GM19372 (cell line): ENCODE data around the gene MND1.
"Not testable (repeated sequence)": the region's sequence is repeated elsewhere in the genome, so short reads cannot be mapped to it uniquely, and the experiment has no call there.

Source experiments
- ATAC-seq: cut with Tn5 transposase; IDR thresholded peaks from one replicate; pipeline ENCODE4 v1.9.1; 2021; ENCODE audit warnings: mild to moderate bottlenecking, low read depth, moderate library complexity; ENCODE audit not compliant: unreplicated experiment

MND1 gene

DNA sequence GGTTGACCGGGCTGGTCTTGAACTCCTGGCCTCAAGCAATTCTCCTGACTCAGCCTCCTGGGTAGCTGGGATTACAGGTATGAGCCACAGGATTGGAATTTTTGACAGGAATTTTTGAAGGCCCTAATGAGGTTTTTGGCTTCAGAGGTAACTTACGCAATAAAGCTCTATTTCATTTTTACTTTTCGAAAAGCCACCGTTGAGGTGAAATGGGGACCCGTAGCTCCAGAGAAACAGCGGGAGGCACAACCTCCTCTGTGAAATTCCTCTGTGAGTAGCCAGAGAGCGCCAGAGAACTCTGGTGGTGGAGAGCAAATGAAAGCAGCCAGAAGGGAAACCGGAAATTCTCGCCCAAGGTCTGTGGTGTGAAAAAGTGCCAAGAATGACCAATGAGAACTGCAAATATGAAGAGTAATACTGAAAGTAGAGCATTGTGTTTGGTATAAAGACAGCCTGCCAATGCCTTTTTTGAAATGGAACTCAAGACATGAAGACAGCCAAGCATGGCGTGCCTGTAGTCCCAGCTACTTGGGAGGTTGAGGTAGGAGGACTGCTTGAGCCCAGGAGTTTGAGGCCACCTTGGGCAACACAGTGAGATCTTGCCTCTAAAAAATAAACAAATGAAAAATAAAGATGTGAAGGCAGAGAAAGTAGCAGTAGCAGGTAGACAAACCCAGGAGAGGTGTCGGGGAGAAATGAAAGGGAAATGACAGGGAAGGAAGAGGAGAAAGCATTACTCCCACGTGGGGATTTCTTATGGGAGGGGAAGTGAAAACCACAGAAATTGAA lies 88.7 kb downstream of the MND1 start:
- ATAC-seq = peak; percentile 93

DNA sequence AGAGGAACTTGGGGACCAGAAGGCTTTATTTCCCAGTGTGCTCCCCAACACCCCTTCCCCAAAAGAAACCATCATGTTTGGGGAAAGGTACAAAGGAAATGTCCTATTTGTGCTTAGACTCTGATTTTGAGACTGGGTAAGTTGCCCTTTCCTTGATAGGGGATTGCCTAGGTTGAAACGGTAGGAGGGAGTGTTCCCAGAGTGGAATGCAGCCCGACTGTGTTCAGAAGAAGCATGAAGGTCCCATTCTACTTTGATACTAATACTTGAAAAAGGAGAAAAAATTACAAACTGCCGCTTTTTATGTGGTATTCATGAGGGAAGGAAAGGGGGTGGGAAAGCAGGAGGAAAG lies 89.2 kb downstream of the MND1 start:
- no peak for ATAC-seq

DNA sequence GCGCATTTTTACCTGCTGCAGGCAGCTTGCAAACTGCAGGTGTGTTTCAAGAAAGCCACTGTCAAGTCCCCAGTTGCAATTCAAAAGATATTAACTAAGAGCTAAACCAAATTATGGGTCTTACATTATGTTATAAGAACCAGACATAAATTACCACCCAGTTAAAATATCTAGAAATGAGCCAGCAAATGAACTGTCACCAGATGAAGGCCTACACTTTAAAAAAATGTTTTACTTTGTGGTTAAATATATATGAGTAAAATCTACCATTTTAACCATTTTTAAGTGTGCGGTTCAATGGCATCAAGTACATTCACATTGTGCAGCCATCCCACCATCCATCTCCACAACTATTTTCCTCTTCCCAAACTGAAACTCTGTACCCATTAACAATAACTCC lies 89.7 kb downstream of the MND1 start:
- no peak for ATAC-seq

DNA sequence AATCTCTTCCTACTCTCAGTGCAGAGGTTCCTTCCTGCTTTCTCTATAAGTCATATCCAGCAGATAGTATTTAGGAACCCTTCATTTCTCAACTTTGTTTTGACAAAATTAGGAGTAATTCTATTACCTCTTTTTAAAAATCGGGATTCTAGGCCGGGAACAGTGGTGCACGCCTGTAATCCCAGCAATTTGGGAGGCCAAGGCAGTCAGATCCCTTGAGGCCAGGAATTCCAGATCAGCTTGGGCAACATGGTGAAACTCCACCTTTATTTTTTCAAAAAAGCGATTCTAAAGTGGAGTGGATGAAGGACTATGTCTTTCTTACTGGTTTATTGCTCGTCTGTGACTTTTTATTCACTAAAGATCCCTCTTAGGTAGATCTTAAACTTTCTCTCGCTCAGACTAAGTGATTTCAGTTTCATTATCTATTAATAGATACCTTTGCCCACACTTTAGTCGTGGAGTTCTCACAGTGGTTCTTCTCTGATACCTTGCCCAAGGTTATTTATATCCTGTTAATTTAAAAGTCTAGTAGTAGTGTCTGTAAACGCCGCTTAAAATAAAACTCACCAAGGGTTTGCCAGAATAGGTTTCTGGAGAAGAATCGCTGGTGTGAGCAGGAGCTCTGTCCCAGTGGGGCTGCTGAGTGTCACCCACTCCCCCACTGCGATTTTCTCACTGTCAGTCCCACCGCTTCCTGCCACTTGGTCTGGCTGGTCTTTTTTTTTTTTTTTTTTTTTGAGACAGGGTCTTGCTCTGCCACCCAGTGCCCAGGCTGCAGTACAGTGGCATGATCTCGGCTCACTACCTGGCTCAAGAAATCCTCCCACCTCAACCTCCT lies 94.6 kb downstream of the MND1 start:
- peak; percentile 57 for ATAC-seq

DNA sequence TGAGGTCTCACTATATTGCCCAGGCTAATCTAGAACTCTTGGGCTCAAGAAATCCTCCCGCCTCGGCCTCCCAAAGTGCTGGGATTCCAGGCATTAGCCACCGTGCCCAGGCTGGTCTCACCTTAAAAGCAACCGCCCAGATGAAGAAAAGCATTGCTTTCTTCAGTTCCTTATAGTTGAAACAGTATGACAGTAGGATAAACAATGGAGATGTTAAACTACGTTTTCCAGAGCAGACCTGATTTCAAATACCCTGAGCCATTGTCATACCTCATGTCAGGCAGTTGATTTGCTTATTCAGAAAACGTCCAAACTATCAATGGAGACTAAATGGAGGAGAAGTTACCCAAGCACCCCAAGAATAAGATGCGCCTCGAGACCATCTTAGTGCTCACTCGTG lies 95.3 kb downstream of the MND1 start:
- ATAC-seq = no peak

DNA sequence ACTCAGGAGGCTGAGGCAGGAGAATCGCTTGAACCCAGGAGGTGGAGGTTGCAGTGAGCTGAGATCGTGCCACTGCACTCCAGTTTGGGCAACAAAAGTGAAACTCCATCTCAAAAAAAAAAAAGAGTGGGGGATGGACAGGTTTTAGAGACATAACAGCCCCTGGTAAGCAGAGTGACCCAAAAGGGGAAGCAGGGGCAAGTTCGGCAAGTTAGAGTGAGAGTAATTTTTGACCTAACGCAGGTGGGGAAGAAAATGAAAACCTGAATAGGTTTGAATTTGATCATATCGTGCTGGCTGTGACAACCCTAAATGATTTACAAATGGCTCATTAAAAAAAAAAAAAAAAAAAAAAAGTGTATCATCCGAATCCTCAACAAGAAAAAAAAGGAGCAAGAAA lies 96.0 kb downstream of the MND1 start:
- ATAC-seq = no peak

DNA sequence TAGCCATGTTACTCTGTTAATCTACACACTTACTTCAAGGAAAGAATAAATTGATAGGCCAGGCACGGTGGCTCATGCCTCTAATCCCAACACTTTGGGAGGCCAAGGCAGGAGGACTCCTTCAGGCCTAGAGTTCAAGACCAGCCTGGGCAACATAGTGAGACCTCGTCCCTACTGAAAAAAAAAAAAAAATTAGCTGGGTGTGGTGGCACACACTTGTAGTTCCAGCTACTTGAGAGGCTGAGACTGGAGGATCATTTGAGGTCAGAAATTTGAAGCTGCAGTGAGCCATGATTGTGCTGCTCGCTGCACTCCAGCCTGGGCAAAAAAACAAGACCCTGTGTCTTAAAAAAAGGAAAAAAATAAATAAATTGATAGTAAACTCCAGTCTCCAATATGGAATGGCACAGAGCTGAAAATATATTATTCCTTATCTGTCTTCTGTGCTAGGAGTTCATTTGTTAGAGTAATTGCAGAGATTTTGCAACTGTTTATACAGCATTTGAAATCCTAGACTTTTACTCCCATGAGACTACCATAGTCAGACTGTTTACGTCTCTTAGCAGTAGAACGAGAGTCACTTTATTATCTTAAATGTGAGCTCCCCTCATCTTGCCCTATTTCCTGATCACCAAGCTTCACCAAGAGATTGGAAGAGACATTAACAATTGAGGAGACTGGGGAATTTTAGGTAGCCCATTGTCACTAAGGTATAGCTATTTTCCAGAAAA lies 102.9 kb downstream of the MND1 start:
- ATAC-seq = no peak

DNA sequence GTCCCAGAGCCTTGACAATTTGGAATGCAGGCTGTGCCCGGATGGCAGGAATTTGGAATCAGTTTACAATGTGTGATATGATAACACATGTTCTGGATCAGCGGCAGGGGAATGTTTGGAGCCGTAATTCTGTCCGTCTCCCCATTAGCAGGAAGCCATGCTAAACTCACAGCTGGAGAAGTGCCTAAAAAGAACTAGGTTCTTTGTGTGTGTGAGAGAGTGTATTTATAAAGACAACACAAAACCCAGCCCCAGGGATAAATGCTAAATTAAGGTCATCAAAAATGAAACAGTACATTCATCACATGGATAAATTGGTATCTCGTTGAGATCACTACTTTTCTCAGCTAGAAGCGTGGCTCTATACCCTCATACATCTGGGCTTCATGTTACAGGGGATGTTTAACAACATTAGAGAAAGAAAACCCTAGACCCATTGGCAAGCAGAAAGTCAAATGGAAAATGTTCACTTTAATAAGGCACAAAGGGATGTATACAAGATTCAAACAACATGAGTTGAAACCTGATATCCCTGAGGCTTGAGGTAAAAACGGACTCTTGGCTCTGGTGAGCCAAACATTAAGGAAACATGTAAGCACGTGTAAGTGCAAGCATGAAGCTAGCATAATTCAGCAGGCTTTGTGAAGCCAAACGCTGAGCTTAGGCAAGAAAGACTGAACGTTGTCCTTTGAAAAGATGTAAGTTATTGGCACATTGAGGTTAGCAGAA lies 103.7 kb downstream of the MND1 start:
- ATAC-seq = no peak

DNA sequence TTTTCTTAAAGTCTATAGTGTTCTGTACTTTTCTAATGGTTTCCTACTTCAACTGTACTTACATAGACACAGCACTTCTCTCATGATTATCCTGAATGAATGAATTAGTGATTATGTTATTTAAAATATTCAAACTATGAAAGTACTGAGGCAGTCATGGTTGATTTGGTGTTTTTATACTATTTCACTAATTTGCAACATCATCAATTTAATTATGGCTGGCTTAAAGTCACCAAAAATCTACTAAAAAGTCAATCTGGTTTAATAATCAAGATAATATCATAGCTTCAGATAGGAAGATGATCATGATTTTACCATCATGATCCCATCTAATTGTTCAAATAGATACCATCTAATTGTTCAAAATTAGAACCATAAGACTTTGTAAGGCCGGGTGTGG lies 104.8 kb downstream of the MND1 start:
- ATAC-seq = no peak

DNA sequence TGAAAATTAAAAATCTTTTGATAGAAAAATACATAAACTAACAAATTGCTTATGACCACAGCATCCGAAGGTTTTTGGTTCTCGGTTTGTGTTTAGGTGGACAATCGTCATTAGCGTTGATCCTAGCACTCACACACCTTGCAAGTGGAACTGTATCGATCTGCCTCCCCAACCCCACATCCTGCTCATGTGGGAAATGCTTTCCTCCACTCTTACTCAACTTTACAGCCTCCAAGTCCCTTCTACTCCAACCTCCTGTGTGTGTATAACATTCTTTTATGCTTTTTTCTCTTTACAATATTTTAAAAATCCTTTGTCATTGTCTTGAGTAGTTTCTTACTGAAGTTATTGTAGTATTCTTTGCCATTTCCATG lies 106.0 kb downstream of the MND1 start:
- ATAC-seq = no peak

DNA sequence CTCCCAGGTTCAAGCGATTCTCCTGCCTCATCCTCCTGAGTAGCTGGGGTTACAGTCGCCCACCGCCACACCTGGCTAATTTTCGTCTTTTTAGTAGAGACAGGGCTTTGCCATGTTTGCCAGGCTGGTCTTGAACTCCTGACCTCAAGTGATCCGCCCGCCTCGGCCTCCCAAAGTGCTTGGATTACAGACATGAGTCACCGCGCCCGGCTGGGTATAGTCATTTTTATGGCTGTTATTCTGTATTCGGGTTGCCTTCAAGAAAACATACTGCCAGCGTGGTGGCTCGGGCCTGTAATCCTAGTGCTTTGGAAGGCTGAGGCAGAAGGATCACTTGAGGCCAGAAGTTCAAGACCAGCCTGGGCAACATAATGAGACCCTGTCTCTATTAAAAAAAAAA lies 106.7 kb downstream of the MND1 start:
- not testable (repeated sequence) for ATAC-seq

DNA sequence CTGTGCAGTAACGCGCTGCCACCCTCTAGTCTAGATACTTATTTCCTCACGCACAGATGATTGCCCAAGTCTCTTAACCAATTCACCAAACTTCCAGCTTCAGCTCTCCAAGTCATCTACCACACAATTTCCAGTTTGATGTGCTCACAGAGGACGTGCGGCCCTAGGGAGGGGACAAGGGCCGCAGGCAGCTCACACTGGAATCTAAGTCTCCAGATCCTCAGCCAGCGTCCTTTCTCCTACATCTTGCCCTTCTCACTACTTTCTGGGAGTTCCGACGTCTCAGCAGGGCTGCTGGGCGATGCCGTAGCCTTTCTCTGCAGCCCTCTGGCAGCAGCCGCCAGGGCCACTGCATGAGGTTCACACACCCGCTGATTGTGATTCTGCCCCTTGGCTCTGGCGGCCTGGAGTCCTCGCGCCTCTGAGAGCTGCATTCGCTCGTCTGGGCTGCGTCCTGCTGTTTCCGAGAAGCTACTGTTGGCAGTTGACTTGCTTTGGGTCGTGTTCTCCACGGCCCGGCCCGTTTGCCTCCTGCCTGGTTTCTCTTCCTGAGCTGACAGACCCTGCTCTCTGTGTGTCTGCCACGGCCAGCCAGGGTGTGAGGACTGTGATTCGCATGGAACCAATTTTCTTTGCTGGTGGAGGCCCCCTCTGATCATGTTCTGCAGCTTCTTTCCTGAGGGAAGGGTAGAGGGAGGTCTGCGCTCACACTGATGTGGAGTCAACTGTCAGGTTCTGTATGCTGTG lies 107.6 kb downstream of the MND1 start:
- no peak for ATAC-seq

DNA sequence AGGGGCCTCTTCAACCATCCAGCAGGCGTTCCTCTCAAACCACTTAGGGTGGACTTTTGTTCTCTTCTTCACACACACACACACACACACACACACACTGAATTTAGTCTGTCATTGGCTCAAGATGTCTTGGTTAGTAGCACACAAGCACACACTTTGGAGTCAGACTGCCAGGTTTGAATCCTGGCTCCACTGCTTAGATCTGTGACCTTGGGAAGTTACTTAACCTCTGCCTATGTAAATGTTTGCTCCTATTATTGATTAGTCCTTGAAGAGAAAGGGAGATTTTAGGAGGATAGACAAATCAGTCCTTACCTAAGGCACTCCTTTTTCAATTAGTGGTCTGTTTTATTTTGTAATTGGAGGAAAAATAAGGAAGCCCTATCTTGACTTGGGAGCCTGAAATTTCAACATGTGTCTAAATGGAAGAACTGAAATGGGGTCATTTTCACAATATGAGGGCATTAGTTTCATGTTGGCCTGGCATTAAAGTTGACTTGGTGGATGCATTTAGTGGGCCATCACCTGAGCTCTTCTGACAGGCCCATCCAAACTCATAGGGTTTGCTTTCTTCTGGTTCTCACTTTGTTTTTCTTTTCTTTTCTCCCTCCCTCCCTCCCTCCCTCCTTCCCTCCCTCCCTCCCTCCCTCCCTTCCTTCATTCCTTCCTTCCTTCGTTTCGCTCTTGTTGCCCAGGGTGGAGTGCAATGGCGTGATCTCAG lies 108.3 kb downstream of the MND1 start:
- ATAC-seq = no peak

DNA sequence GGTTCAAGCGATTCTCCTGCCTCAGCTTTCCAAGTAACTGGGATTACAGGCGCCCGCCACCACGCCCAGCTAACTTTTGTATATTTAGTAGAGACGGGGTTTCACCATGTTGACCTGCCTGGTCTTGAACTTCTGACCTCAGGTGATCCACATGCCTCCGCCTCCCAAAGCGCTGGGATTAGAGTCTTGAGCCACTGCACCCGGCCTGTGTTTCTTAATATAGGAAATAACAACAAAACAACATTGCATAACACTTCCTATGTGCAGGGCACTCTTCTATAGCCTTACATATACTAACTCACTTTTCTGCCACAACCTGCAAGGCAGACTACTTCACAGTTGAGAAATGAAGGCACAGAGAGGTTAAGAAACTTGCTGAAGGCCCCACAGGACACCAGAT lies 108.9 kb downstream of the MND1 start:
- no peak for ATAC-seq

DNA sequence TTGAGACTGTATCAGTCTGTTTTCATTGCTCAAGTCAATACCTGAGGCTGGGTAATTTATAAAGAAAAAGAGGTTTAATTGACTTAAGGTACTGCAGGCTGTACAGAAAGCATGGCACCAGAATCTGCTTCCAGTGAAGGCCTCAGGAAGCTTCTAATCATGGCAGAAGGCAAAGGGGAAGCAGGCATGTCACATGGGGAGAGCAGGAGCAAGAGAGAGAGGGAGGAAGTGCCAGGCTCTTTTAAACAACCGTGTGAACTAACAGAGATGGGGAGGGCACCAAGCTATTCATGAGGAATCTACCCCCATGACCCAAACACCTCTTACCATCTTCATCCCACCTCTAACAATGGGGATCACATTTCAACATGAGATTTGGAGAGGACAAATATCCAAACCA lies 114.5 kb downstream of the MND1 start:
- no peak for ATAC-seq

DNA sequence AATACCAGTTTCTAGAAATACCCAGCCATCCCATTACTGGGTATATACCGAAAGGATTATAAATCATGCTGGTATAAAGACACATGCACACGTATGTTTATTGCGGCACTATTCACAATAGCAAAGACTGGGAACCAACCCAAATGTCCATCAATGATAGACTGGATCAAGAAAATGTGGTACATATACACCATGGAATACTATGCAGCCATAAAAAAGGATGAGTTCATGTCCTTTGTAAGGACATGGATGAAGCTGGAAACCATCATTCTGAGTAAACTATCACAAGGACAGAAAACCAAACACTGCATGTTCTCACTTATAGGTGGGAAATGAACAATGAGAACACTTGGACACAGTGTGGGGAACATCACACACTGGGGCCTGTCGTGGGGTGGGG lies 117.1 kb downstream of the MND1 start:
- ATAC-seq = not testable (repeated sequence)

DNA sequence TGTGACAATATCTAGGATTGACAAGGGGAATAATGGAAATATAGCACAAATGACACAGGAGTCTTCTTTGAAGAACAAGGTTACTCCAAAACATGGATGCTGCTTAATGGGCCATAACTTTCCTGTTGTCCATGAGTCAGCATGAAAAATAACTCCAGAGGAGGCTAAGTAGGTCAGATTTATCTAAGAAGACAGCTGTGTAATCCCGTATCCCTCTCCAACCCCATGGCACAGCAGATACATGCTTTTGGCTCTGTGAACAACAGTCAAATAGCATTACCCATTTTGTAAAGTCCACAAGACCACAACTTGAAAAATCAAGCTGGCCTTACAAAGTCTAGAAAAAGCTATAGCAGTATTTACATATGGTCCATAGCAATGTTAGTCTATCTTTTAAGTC lies 119.6 kb downstream of the MND1 start:
- no peak for ATAC-seq
